Stimulated activated naive CD4-positive, alpha-beta T cell treated with Interleukin-2 at 50 U/mL for 16 hours (primary cell): ENCODE measurements around the gene PRLH.

ENCODE experiments used
- DNase-seq: peaks from one replicate; lab custom pipeline; 2025; lab: John Stamatoyannopoulos, UW

PRLH gene

GRCh38 chr2:237539681-237540080, 26.7 kb upstream of the PRLH start:
- DNase-seq: no peak

DNA sequence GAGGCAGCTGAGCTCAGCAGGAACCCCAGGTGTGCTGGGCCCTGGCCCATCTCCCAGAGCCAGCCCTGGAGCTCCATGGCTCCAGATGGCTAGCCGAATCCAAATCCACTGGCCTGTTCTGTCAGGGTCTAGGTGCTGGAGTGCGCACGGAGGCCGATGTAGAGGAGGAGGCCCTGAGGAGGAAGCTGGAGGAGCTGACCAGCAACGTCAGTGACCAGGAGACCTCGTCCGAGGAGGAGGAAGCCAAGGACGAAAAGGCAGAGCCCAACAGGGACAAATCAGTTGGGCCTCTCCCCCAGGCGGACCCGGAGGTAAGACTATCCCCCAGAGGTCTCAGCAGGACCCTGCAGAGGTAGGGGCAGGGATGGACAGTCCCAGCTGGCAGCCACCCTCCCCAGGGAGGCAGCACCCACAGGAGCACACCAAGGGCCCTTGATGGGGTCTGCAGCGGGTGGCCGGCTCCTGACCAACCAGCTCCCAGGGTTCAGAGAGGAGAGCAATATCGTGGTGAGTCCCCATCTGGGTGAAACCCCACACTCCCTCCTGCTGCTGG, 26.1 kb upstream of the PRLH start:
- no peak for DNase-seq

DNA sequence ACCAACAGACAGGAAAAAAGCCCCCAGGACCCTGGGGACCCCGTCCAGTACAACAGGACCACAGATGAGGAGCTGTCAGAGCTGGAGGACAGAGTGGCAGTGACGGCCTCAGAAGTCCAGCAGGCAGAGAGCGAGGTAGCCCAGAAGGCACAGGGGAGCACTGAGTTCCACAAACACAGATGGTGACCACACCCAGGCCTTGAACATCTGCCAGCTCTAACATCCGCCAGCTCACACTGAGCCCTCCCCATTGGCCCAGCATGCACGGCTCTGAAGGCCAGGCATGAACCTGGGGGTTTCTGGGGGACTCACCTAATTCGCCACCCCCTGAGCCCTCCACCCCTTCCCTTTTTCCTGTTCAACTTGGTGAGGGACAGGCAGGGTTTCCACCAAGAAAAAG, 25.6 kb upstream of the PRLH start:
- no peak for DNase-seq

DNA sequence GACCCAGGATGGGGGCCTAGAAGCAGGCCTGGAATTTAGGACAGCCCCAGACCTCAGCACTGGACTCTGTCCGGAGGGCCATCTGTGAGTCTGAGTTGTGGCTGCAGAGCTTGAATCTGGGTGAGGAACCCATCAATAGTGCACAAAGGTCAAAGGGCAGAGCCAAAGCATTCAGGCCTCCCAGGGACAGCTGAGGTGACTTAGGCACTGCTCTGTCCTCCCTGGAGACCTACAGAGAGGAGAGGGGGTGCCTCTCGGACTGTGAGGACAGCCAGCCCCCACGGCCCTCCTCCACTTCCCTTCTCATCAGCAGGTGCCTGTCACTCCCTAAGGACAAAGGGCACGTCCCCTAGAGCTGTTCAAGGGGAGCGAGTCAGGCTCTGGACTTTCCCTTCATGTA, 25.1 kb upstream of the PRLH start:
- DNase-seq: no peak

GRCh38 chr2:237542001-237542704, 24.2 kb upstream of the PRLH start:
- no peak for DNase-seq

- DNase-seq: no peak
These were observed 20.1 kb upstream of the PRLH start for GRCh38 chr2:237546040-237546875.

DNA sequence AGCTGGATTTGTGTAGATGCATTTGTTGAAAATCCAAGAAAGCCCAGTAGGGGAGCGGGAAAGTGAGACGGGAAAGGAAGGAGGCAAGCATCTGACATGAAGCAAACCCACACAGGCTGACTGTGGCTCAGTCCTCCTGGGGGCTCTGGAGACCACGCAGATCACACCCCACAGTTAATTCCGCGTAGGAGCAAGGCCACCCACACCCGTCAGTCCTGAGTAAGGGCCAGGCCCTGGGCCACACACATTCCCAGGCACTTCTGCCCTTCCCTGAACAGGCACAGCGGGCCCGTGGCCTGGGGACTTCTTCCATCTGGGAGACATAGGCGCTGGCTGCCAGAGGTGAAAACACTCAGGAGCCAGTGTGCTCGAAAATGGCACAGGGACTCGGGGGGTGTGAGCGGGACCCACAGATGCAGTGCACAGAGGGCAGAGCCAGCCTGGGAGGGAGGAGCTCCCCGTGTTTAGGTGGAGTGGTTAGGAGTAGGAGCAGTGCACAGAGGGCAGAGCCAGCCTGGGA, 19.4 kb upstream of the PRLH start:
- DNase-seq: no peak

DNA sequence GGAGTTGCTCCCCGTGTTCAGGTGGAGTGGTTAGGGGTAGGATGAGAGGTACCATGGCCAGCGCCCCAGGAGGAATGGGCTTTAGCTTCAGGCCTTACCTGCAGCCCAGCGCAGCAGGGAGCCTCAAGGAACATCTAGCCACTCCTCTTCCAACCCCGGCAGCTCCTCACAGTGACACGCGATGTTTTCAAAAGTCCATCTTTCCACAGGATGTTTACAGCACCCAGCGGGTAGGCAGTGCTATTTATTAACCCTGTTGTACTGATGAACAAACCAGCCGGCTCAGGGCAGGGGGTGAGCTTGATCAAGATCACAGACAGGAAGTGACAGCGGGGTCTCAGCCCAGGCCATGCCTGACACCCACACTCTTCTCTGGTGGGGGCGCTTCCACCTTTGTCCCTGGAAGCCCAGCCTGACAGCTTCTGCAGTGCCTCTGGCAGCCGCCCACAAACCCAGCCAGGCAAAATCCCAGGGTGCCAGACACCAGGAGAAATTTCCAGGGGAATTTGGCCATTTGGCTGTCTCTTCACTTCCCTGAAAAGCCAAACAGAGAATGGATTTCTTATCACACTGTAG, 18.4 kb upstream of the PRLH start:
- no peak for DNase-seq

DNA sequence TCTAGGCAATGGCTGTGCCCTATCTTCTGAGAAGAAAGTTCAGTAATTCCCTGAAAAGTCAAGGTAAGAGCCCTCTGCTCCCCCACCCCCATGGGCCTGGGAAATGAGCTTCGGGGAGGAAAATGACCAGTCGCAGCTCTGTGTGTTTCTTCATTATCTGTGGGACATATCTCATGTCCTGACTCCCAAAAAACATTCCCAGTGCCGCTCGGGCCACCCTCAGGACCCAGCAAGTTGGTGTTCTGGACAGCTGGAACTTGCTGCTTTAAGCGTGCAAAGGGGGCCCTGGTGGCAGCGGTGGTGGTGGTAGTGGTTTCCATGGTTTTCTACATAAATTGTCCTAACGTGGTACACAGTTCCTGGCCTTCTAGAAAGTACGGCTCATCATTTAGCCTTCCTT, 17.2 kb upstream of the PRLH start:
- DNase-seq: no peak

DNA sequence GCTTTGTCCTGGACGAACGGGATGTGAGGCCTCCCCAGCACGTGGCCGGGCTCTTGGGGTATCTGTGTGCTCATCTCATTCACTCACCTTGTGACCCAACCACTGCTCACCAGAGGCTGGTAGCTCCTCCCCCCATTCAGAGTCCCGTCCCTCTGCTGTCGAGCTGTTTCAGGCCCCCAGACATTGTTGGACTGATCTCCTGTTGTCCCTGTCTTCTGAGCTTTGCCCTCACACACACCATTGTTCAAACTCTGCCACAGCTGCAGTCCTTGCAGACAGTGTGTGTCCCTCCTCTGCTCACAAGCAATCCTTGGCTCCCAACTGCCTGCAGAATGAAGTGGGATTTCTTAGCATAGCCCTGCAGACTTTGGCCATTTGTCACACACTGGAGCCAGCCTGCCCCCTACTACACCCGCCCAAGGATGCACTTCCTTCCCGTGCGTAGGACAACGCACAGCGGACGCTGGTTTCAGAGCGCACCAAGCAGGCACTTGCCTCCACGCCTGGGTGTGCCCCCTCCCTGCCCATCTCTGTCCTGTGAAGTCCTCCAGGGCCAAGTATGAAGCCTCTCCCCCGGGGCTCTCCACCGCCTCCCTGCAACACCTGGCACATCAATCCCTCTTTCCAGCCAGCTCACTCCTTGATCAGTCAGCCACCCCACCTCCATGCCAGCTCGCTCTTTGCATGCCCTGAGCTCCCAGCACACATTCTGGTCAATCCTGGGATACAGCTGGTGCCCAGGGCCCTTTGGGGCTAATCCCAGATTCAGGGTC, 16.5 kb upstream of the PRLH start:
- no peak for DNase-seq

DNA sequence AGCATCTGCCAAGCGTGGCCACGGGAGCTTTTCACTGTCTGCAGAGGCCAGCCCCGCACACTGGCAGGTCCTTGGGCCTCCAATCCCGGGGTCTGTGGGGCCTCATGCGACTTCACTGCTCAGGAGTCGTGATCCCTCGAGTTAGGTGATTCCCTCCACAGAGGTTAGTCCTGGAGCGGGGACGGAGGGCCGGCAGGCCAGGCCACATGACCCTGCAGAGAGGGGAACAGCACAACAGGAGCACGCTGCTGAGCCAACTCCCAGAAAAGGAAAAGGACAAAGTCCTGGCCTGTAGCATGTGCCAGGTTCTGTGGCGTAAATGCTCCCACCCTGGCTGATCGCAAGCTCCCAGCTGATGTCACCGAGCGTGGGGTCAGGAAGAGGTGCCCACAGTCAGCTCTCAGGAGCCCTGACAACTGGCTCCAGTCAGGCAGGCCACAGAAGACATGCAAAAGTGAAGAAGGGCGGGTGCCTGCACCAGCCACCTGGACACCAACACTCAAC, 15.3 kb upstream of the PRLH start:
- DNase-seq: no peak

- DNase-seq: no peak
These were observed 13.5 kb upstream of the PRLH start for GRCh38 chr2:237552908-237553307.

DNA sequence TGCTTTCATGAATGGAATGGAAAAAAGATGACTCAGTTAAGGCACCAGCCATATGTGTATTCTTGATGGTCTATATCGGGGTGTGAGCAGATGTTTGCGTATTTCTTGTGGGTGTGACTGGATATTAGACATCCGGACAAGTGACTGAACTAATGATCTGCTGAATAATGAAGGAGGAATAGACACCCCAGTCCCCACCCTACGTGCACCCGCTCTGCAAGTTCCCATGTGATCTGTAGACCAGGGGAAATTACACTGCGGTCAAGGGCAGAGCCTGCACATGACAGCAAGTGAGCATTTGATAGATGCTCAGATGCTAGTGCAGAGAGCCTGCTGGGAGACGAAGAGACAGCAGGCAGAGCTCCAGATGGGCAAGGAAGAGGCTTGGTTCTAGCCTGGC, 12.4 kb upstream of the PRLH start:
- no peak for DNase-seq

DNA sequence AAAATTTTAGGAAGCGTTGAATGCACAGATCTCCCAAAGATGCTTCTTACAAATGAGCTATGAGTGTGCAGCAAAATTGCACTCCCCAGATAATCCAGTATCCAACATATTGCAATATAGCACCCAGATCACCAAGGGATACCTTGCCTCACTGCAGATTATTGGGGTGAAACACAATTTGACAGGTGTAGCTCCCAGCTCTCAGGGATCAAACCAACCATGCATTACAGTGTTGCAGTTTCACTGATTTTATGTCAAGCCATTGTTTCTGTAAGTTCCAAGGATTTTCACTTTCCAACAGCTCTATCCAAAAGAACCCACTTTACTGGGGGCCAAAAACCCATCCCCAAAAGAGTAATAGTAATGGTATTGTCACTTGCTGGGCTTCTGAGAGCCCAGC, 10.8 kb upstream of the PRLH start:
- DNase-seq: no peak

DNA sequence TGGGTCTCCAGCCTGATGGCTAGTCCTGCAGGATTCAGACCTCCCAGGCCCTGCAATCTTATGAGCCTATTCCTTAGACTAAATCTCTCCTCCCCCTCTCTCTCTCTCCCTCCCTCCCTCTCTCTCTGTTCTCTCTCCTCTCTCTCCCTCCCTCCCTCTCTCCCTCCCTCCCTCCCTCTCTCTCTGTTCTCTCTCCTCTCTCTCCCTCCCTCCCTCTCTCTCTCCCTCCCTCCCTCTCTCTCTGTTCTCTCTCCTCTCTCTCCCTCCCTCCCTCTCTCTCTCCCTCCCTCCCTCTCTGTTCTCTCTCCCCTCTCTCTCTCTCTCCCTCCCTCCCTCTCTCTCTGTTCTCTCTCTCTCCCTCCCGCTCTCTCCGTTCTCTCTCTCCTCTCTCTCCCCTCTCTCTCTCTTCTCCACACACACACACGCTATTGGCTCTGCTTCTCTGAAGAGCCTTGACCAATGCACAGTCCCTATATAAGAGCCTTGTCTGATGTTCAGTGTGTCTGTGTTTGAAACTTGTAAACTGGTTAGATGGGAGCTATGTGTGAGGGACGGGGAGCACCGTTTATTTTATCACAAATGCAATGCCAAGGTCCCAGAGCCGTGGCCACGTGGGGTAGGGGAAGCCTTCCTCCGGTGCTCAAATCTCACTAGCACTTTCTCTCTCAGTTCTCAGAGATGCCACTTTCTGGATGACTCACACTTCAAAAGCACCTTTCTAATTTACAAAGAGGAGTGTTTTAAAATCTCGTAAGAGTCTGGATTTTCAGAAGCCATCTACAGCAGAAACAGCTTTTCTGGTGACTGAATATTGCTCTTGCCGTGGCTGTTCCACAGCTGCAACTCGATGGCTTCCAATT, 9.4 kb upstream of the PRLH start:
- peak; percentile 20 for DNase-seq

- DNase-seq: no peak
These were observed 8.8 kb upstream of the PRLH start for GRCh38 chr2:237557633-237558015.

GRCh38 chr2:237558961-237559641, 7.3 kb upstream of the PRLH start:
- DNase-seq: no peak

GRCh38 chr2:237561221-237561620, 5.2 kb upstream of the PRLH start:
- no peak for DNase-seq

- no peak for DNase-seq
These were observed 2.6 kb upstream of the PRLH start for GRCh38 chr2:237563816-237564215.

DNA sequence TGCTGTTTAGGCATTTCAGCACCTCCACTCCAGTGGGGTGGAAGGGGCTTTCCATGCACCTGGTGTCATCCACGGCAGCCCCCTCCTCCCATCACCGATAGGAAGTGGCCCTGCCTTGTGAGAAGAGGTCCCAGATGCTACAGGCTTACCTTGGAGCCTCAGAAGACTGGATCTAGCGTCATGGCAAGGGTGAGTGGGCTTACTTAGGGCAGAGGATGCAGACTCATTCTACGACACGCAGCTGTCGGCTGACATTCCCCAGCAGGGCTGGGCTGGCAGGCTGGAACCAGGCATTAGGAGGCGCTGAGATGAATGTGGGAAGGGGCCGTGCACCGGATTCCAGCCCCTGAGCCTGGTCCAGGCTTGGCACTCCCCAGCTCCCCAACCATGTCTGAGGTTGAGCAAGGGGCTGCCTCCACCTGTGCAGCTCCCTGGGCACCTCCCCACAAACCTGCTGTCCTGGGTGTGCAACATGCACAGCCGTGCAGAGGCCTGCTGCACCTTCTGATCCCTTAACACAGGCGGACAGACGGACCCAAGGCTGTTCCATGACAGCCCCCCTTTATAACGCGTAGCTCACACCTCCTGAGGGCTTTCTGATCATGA, 1.7 kb upstream of the PRLH start:
- no peak for DNase-seq
